ENCODE data around the gene SPATA2L.
"Not testable (repeated sequence)": the region's sequence is repeated elsewhere in the genome, so short reads cannot be mapped to it uniquely, and the experiment has no call there.

The SPATA2L gene

GRCh38 chr16:89697616-89698331, 3.7 kb downstream of the SPATA2L start:
- no peak for TF ChIP-seq CTCF (IDR thresholded peaks at IDR 0.05; ENCODE audit: insufficient read depth, low read depth, low read length, missing control alignments)
- H3K4me3 ChIP-seq (ENCODE audit: low read depth, low read length), result no peak overlapping the region
- no peak for DNase-seq (ENCODE audit: low read depth)

GRCh38 chr16:89697161-89697615, 4.3 kb downstream of the SPATA2L start:
- DNase-seq (ENCODE audit: low read depth), result no peak
- no peak overlapping the region for H3K4me3 ChIP-seq (ENCODE audit: low read depth, low read length)
- TF ChIP-seq CTCF (IDR thresholded peaks at IDR 0.05; ENCODE audit: insufficient read depth, low read depth, low read length, missing control alignments), result no peak

GRCh38 chr16:89696670-89697128, 4.8 kb downstream of the SPATA2L start:
- DNase-seq (ENCODE audit: low read depth), result peak; percentile 53
- no peak for TF ChIP-seq CTCF (IDR thresholded peaks at IDR 0.05; ENCODE audit: insufficient read depth, low read depth, low read length, missing control alignments)
- H3K4me3 ChIP-seq (ENCODE audit: low read depth, low read length), result no peak overlapping the region

GRCh38 chr16:89695875-89696669, 5.4 kb downstream of the SPATA2L start:
- no peak for DNase-seq (ENCODE audit: low read depth)
- no peak overlapping the region for H3K4me3 ChIP-seq (ENCODE audit: low read depth, low read length)
- TF ChIP-seq CTCF (IDR thresholded peaks at IDR 0.05; ENCODE audit: insufficient read depth, low read depth, low read length, missing control alignments), result no peak

GRCh38 chr16:89695086-89695874, 6.2 kb downstream of the SPATA2L start:
- no peak for TF ChIP-seq CTCF (IDR thresholded peaks at IDR 0.05; ENCODE audit: insufficient read depth, low read depth, low read length, missing control alignments)
- no peak overlapping the region for H3K4me3 ChIP-seq (ENCODE audit: low read depth, low read length)
- no peak for DNase-seq (ENCODE audit: low read depth)

GRCh38 chr16:89694784-89695085, 6.8 kb downstream of the SPATA2L start:
- not testable (repeated sequence) for H3K4me3 ChIP-seq (ENCODE audit: low read depth, low read length); DNase-seq (ENCODE audit: low read depth)

Data from GM12865 (cell line).